HUES64 (cell line): Measurements from ENCODE around the gene ZNF75A.
A peak's percentile ranks its signal among the peaks of the same experiment; 100 is the strongest.

Experiments
- H3K27ac ChIP-seq: 2 replicates; pipeline ENCODE4 v1.7.0; 2013; ENCODE audit warnings: low read depth, low read length, inconsistent platforms
- H3K27me3 ChIP-seq: 2 replicates; pipeline ENCODE4 v1.6.1; 2013; ENCODE audit warnings: mild to moderate bottlenecking, low read length; ENCODE audit not compliant: insufficient read depth
- H3K36me3 ChIP-seq: 2 replicates; pipeline ENCODE4 v1.6.1; 2013; ENCODE audit warnings: mild to moderate bottlenecking, low read length; ENCODE audit not compliant: insufficient read depth
- H3K4me1 ChIP-seq: 2 replicates; pipeline ENCODE4 v1.6.1; 2013; ENCODE audit warnings: mild to moderate bottlenecking, low read length, moderate library complexity; ENCODE audit not compliant: insufficient read depth
- H3K4me3 ChIP-seq: 2 replicates; pipeline ENCODE4 v1.5.1; 2013; ENCODE audit warnings: mild to moderate bottlenecking, low read length, moderate library complexity
- H3K9ac ChIP-seq: 2 replicates; pipeline ENCODE4 v1.6.1; 2013; ENCODE audit warnings: mild to moderate bottlenecking, low read depth, low read length
- H3K9me3 ChIP-seq: 2 replicates; pipeline ENCODE4 v1.6.1; 2013; ENCODE audit warnings: low read depth, low read length; ENCODE audit not compliant: insufficient read depth
- WGBS: fragments of 150-250, 120-280 bp; methylation state at CpG from one replicate; pipeline ENCODE4 v1.1.7; 2013; ENCODE audit warnings: missing lambda C conversion rate; 5-methylcytosine and 5-hydroxymethylcytosine counted together

The ZNF75A gene

DNA sequence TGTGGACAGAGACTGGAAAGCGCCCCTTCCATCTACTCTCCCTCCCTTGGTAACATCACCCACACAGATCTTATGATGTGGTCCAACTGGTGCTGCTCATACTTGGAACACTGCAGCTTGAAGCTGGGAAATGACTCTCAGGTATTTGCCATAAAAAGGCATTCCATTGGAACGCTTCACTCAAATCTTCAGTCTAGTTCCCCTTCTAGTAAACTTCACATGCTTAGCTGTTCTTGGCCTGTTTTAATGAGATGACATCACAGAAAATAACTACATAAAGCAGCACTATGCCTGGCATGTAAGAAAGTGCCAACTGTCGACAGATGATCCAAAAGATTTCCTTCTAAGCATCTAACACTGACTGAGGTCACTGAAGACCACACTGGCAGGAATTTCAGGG, 12.7 kb upstream of the ZNF75A start:
- WGBS, result 92% methylated on average over 3 of the region's 3 CpGs
- Histone ChIP-seq H3K36me3 (peaks cover 59% of the 10 kb centered on the region), H3K4me1 (no peaks in the 10 kb centered on the region), H3K9ac (no peak overlapping the region), H3K27me3 (no peaks in the 10 kb centered on the region), H3K9me3 (peaks cover 56% of the 10 kb centered on the region), H3K27ac (no peak overlapping the region), H3K4me3 (no peak overlapping the region)

DNA sequence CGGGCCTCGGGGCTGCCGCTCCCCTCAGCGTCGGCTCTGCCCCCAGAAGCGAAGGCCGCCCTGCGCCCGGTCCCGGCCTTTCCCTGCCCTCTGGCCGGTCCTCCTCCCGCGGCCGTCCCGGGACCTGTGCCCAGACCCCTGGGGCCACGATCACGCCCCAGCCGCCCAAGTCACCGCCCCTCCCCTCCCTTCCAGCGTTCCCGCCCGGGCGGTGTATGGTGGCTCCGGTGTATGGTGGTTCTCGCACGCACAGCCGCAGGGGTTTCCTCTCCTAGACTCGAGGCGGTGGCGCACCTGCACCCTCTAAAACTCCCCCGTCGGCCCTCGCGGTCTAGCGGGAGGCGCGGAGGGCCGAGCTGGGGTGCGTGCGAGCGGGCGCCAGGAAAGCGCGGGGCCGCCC, 10.1 kb upstream of the ZNF75A start:
- Histone ChIP-seq H3K4me1 (no peaks in the 10 kb centered on the region), H3K36me3 (peaks cover 43% of the 10 kb centered on the region), H3K9me3 (peaks cover 43% of the 10 kb centered on the region), H3K27ac (no peak overlapping the region), H3K4me3 (no peak overlapping the region), H3K9ac (no peak overlapping the region), H3K27me3 (no peaks in the 10 kb centered on the region)
- WGBS, result 97% methylated on average over 45 of the region's 45 CpGs

DNA sequence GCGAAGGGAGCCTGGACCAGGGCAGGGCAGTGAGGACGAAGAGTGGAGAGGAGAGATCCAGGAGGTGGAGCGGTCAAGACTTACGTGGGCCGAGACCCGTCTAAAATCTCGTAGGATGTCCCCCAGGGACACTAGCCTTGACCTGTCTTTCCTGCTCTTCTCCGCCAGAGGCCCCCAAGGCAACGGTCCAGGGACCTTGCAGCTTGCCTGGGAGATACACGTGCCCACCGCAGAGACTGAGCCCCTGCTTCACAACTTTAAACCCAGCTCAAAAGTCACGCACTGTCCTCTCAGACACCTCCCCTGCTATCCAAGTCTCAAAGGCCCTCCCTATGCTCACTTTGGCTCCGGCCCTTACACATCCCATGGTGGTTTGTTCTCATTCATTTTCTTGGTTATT, 9.5 kb upstream of the ZNF75A start:
- WGBS, result 94% methylated on average over 13 of the region's 13 CpGs
- H3K9me3 ChIP-seq, result peaks cover 38% of the 10 kb centered on the region
- H3K36me3 ChIP-seq, result peaks cover 42% of the 10 kb centered on the region
- no peaks in the 10 kb centered on the region for H3K4me1 ChIP-seq
- no peak overlapping the region for H3K27ac ChIP-seq
- H3K27me3 ChIP-seq, result no peaks in the 10 kb centered on the region
- no peak overlapping the region for H3K9ac ChIP-seq
- no peak overlapping the region for H3K4me3 ChIP-seq

DNA sequence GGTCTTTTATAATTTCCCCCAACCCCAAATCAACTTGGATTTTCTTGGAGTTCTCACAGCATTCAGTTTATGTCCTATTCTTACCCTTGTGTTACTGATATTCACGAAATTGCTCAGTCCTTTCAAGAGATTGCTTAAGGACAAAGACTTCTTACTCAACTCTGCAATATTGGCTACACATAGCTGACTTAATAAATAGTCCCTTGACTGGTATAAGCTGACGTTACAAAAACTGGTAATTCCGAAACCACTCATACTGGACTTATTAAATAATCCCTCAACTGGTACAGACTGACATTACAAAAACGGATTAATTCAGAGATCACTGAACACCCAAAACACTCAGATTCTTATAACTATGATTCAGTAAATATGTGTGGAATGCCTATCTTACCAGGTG, 927 bp upstream of the ZNF75A start:
- peak overlapping the region; percentile 94; the same call in 1 of the 2 replicates for H3K9ac ChIP-seq
- H3K36me3 ChIP-seq, result peaks cover 48% of the 10 kb centered on the region
- peaks cover 67% of the 10 kb centered on the region for H3K9me3 ChIP-seq
- peaks cover 5% of the 10 kb centered on the region; the same call in 1 of the 2 replicates for H3K27me3 ChIP-seq
- 81% methylated on average over 4 of the region's 4 CpGs for WGBS
- H3K27ac ChIP-seq, result no peak overlapping the region
- H3K4me3 ChIP-seq, result peak overlapping the region; percentile 97
- no peaks in the 10 kb centered on the region for H3K4me1 ChIP-seq

DNA sequence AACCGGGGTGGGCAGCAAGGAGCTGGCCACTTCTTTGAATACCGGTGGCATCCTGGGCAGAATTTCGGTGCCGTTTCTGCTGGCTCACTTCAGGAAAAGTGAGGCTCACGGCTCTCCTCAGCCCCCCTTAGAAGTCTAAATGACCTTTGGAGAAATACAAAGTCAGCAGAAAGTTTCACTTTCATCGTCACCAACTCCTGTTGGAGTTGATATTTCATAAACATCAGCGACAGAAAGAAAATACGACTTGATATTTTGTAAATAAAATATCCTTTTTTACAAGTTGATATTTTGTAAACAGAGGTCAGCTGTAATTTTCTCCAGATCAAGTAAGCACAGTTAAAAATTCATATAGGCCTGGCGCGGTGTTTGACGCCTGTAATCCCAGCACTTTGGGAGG, 781 bp downstream of the ZNF75A start:
- Histone ChIP-seq H3K27ac (no peak overlapping the region; the same call in 1 of the 2 replicates), H3K36me3 (peaks cover 42% of the 10 kb centered on the region), H3K9me3 (peaks cover 79% of the 10 kb centered on the region), H3K27me3 (peaks cover 5% of the 10 kb centered on the region; the same call in 1 of the 2 replicates), H3K9ac (peak overlapping the region; percentile 94), H3K4me3 (peak overlapping the region; percentile 97), H3K4me1 (no peaks in the 10 kb centered on the region)
- 68% methylated on average over 8 of the region's 11 CpGs for WGBS

DNA sequence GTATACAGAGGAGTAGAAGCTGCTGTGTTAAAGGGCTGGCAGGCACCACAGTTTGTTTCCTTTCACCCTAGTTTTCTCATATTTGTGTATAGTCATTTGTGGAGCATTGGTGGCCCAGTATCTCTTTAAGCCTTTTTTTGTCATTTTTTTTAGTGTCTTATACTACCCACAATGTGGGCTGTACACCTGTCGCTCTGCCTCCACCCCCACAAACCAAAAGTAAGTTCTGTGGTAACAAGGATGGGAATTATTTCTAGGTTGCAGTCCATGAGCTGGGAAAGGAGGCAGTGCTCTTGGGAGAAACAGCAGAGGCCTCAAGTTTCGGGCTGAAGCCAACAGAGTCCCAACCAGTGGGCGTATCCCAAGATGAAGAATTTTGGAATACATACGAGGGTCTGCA, 6.2 kb downstream of the ZNF75A start:
- Histone ChIP-seq H3K9ac (no peak overlapping the region), H3K36me3 (peaks cover 85% of the 10 kb centered on the region), H3K4me1 (no peaks in the 10 kb centered on the region), H3K27me3 (no peaks in the 10 kb centered on the region), H3K9me3 (peaks cover 93% of the 10 kb centered on the region), H3K27ac (no peak overlapping the region), H3K4me3 (no peak overlapping the region)
- WGBS, result 94% methylated on average over 3 of the region's 4 CpGs

DNA sequence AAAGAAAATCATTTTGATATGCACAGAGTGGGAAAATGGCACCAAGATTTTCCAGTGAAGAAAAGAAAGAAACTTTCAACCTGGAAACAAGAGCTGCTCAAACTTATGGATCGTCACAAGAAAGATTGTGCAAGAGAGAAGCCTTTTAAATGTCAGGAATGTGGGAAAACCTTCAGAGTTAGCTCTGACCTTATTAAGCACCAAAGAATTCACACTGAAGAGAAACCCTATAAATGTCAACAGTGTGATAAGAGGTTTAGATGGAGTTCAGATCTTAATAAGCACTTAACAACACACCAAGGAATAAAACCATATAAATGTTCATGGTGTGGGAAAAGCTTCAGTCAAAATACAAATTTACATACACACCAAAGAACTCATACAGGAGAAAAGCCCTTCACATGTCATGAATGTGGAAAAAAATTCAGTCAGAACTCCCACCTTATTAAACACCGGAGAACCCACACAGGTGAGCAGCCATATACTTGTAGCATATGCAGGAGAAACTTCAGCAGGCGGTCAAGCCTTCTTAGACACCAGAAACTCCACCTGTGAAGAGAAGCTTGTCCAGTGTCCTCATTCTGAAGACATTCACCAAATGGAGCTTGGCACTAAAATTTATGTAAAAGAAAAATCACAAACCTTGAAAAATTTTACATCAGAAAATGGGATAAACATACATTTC, 12.2 kb downstream of the ZNF75A start:
- no peaks in the 10 kb centered on the region for H3K27me3 ChIP-seq
- H3K9ac ChIP-seq, result no peak overlapping the region
- no peaks in the 10 kb centered on the region for H3K4me1 ChIP-seq
- peaks cover 92% of the 10 kb centered on the region for H3K9me3 ChIP-seq
- 99% methylated on average over 3 of the region's 3 CpGs for WGBS
- no peak overlapping the region for H3K27ac ChIP-seq
- peak overlapping the region; percentile 8; the same call in 1 of the 2 replicates for H3K4me3 ChIP-seq
- peaks cover 65% of the 10 kb centered on the region for H3K36me3 ChIP-seq

DNA sequence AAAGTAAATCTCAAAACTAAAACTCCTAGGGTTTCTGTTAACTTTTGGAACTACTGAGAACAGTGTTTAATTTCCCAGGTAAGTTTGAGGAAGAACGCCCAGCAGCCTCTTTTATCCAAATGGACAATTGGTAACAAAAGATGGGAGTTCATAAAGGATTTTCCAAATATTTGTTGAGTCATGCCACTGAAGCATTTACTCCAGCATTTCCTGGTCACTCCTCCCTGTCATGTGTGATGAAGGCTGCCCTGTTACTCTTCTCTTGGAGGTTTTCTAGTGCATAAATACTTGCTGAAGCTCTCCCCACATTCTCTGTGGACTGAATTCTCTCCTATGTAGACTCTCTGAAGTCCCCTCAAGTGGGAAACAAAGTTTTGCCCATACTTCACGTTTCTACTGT, 16.5 kb downstream of the ZNF75A start:
- H3K9ac ChIP-seq, result no peak overlapping the region
- no peak overlapping the region for H3K27ac ChIP-seq
- H3K4me3 ChIP-seq, result no peak overlapping the region
- H3K36me3 ChIP-seq, result peaks cover 23% of the 10 kb centered on the region
- WGBS, result 61% methylated on average over 2 of the region's 2 CpGs
- no peaks in the 10 kb centered on the region for H3K27me3 ChIP-seq
- H3K4me1 ChIP-seq, result no peaks in the 10 kb centered on the region
- H3K9me3 ChIP-seq, result peaks cover 62% of the 10 kb centered on the region

DNA sequence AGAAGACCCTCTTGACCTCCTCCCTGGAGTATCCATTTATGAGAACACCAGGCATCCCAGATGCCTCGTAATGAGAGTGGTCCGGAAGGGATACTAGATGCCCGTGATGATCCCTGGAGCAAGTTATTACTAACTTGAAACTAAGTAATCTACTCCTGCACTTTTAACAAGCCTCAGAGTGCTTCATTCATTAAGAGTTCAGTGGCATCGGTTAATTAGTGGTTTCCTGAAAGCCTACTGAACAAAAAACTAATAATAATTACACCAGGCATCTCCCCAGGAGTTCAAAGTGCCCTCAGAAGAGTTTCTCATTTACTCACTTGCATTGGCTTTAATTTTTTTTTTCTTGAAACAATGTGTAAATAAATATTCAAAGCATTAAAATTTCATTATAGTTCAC, 22.2 kb downstream of the ZNF75A start:
- Histone ChIP-seq H3K9me3 (peaks cover 14% of the 10 kb centered on the region), H3K36me3 (no peaks in the 10 kb centered on the region), H3K9ac (no peak overlapping the region), H3K4me1 (no peaks in the 10 kb centered on the region), H3K27ac (no peak overlapping the region), H3K27me3 (no peaks in the 10 kb centered on the region), H3K4me3 (no peak overlapping the region)
- 91% methylated on average over 4 of the region's 4 CpGs for WGBS

DNA sequence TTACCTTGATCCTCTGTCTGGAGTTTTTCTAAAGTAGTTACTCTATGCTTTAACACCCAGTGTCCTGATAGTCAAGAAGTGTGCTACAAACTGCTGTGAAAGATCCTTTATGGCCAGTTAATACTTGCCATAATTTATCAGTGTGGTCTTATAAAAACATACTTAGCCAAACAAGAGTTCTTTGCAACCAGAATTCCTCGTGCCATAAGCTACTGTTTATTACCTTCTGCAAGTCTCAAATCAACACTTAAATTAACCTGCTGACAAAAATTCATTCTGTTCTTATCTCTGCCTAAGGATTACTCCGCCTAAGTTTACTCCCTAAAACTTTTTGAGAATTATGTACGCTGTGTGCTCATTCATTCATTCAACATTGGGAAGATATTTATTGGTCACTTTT, 22.8 kb downstream of the ZNF75A start:
- no peak overlapping the region for H3K4me3 ChIP-seq
- no peak overlapping the region for H3K27ac ChIP-seq
- H3K9ac ChIP-seq, result no peak overlapping the region
- H3K27me3 ChIP-seq, result no peaks in the 10 kb centered on the region
- 69% methylated on average over 2 of the region's 3 CpGs for WGBS
- no peaks in the 10 kb centered on the region for H3K4me1 ChIP-seq
- H3K36me3 ChIP-seq, result no peaks in the 10 kb centered on the region
- peaks cover 14% of the 10 kb centered on the region for H3K9me3 ChIP-seq

DNA sequence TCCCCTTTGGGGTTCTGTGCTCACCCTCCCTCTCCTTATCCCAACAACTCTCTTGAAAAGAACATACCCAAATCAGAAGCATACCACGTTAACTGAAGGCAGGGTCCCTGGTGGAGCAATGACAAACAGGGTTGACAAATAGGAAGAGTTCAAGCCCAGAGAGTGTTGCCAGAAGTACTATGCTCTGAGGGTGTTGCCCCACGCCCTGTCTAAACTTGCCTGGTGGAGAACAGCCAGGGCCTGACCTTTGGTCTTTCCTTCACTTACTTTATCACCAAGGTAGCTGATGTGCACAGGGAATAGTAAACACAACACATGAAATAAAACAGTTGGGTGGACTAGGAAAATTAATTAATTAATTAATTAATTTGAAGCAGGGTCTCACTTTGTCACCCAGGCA, 23.3 kb downstream of the ZNF75A start:
- Histone ChIP-seq H3K36me3 (no peaks in the 10 kb centered on the region), H3K4me1 (no peaks in the 10 kb centered on the region), H3K4me3 (no peak overlapping the region), H3K27ac (no peak overlapping the region), H3K9me3 (peaks cover 14% of the 10 kb centered on the region), H3K9ac (no peak overlapping the region), H3K27me3 (no peaks in the 10 kb centered on the region)
- 76% methylated on average over 2 of the region's 2 CpGs for WGBS

DNA sequence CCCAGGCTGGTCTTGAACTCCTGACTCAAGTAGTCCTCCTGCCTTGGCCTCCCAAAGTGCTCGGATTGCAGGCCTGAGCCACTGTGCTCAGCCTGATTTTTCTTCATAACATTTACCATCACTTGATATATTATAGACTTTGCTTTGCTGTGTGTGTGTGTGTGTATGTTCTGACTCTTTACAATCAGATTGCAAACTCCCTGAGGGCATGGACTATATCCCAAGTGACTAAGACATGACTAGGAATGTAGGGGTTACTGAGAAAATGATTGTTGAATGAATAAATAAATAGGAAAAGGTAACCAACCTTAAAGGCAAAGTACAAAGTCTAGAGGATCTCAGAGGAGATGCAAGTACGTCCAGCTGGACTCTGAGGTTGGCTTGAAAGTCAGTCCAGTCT, 40.7 kb downstream of the ZNF75A start:
- H3K4me1 ChIP-seq, result no peaks in the 10 kb centered on the region
- H3K36me3 ChIP-seq, result no peaks in the 10 kb centered on the region
- H3K9ac ChIP-seq, result no peak overlapping the region
- H3K9me3 ChIP-seq, result peaks cover 8% of the 10 kb centered on the region; the same call in 1 of the 2 replicates
- no peak overlapping the region for H3K27ac ChIP-seq
- no peaks in the 10 kb centered on the region for H3K27me3 ChIP-seq
- WGBS, result 65% methylated on average over 2 of the region's 2 CpGs
- H3K4me3 ChIP-seq, result no peak overlapping the region
